ENCODE data around the gene BEX3. TPM values are rescaled to one million over a fixed set of nuclear protein-coding genes. Genes with fewer than 3 reads are reported as not detected.

Gene BEX3
- total RNA-seq, 1 experiment from 2014 or later, result 130 TPM

DNA sequence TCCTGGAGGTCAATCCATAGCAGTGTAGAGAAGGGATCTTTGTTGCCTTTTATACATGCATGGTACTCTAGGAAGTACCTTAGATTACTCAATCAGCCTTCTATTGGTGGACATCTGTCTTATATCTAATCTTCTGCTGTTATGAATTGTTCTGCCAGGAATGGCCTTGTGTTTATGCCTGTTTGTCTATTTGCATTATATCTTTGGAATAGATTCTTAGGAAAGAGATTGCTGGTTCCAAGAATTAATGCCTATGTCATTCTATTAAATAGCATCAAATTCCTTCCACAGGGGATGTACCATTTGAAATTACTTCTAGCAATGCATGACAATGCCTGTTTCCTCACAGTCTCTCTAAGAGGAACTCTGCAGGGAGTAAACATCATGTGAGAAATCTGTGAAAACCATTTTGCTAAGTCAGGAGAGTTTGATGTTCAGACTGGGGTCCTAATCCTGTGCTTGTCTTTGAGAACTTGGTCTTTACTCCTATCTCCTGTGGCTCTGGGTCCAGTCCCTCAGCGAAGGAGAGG lies 42.5 kb downstream of the BEX3 start:
- Histone ChIP-seq H3K27ac (ENCODE audit: low read length) (no peak overlapping the region), H3K79me2 (ENCODE audit: low read length) (no peaks in the 10 kb centered on the region), H3K4me1 (ENCODE audit: insufficient read depth, low read length) (no peaks in the 10 kb centered on the region), H3K27me3 (ENCODE audit: low read length) (no peaks in the 10 kb centered on the region), H3K9ac (ENCODE audit: low read length) (no peak overlapping the region), H3K4me3 (ENCODE audit: low read length) (no peak overlapping the region), H2AFZ (ENCODE audit: low read length) (no peak overlapping the region), H4K20me1 (ENCODE audit: low read length) (no peaks in the 10 kb centered on the region), H3F3A (ENCODE audit: low read length, unreplicated experiment) (no peaks in the 10 kb centered on the region), H3K9me2 (replicated peaks; ENCODE audit: low read length) (no peaks in the 10 kb centered on the region), H3K36me3 (ENCODE audit: low read depth, low read length) (no peaks in the 10 kb centered on the region), H3K4me2 (ENCODE audit: low read length) (no peak overlapping the region), H3K9me3 (ENCODE audit: low read length) (no peaks in the 10 kb centered on the region)
- POLR2A ChIA-PET (ENCODE audit: unreplicated experiment), result no interaction called here
- ATAC-seq (no peak), DNase-seq (no peak)
- TF ChIP-seq EZH2phosphoT487 (IDR thresholded peaks at IDR 0.05; ENCODE audit: borderline replicate concordance, low read length) (no peak), EZH2 (IDR thresholded peaks at IDR 0.05; ENCODE audit: low read length, unreplicated experiment) (no peak)
- TF ChIP-seq, protein P1, sequence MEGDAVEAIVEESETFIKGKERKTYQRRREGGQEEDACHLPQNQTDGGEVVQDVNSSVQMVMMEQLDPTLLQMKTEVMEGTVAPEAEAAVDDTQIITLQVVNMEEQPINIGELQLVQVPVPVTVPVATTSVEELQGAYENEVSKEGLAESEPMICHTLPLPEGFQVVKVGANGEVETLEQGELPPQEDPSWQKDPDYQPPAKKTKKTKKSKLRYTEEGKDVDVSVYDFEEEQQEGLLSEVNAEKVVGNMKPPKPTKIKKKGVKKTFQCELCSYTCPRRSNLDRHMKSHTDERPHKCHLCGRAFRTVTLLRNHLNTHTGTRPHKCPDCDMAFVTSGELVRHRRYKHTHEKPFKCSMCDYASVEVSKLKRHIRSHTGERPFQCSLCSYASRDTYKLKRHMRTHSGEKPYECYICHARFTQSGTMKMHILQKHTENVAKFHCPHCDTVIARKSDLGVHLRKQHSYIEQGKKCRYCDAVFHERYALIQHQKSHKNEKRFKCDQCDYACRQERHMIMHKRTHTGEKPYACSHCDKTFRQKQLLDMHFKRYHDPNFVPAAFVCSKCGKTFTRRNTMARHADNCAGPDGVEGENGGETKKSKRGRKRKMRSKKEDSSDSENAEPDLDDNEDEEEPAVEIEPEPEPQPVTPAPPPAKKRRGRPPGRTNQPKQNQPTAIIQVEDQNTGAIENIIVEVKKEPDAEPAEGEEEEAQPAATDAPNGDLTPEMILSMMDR (conservative IDR thresholded peaks at IDR 0.05; ENCODE audit: low read depth, low read length), result no peak
- CTCF ChIA-PET, result no interaction called here
- no TSS peak for BruUV-seq (replicated peaks)
- intact Hi-C loops (cut with micrococcal nuclease), result no loop called here

DNA sequence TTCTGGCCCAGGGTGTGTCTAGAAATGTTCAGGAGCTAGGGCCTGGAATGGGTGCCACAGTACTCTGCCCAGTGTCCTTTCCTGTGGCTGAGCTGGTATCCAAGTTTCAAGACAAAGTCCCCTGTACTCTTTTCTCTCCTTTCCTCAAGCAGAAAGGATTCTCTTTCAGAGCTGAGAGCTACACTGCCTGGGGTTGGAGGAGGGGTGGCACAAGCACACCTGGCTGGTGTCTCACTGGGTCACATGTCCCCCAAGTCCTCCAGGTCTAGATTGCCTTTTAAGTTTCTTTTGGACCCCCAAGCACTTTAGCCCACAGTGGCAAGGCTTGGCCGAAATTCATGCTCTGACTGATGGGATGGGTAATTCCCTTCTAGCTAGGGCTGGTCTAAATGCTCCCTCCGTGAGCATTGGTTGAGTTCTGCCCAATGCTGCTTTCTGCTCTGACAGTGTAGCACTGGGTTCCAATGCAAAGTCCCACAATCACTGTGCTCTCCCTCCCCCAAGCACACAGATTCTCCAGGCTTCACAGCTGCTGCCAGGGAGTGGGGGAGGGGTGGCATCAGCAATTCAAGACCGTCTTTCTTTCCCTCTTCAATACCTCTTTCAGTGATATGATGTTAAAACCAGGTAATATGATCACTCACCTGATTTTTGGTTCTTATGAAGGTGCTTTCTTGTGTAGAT lies 47.8 kb downstream of the BEX3 start:
- TF ChIP-seq, protein P1 (conservative IDR thresholded peaks at IDR 0.05; ENCODE audit: low read depth, low read length), result no peak
- TF ChIP-seq EZH2phosphoT487 (IDR thresholded peaks at IDR 0.05; ENCODE audit: borderline replicate concordance, low read length) (no peak), EZH2 (IDR thresholded peaks at IDR 0.05; ENCODE audit: low read length, unreplicated experiment) (no peak)
- Histone ChIP-seq H3K27ac (ENCODE audit: low read length) (no peak overlapping the region), H4K20me1 (ENCODE audit: low read length) (no peaks in the 10 kb centered on the region), H2AFZ (ENCODE audit: low read length) (no peak overlapping the region), H3K36me3 (ENCODE audit: low read depth, low read length) (no peaks in the 10 kb centered on the region), H3K9me2 (replicated peaks; ENCODE audit: low read length) (no peaks in the 10 kb centered on the region), H3K79me2 (ENCODE audit: low read length) (no peaks in the 10 kb centered on the region), H3K4me2 (ENCODE audit: low read length) (no peak overlapping the region), H3K27me3 (ENCODE audit: low read length) (no peaks in the 10 kb centered on the region), H3K4me1 (ENCODE audit: insufficient read depth, low read length) (no peaks in the 10 kb centered on the region), H3K9me3 (ENCODE audit: low read length) (no peaks in the 10 kb centered on the region), H3K4me3 (ENCODE audit: low read length) (no peak overlapping the region), H3F3A (ENCODE audit: low read length, unreplicated experiment) (no peaks in the 10 kb centered on the region), H3K9ac (ENCODE audit: low read length) (no peak overlapping the region)
- CTCF ChIA-PET, result no interaction called here
- BruUV-seq (replicated peaks), result no TSS peak
- intact Hi-C loops (cut with micrococcal nuclease), result no loop called here
- POLR2A ChIA-PET (ENCODE audit: unreplicated experiment), result no interaction called here
- no peak for DNase-seq
- no peak for ATAC-seq

Other genes starting within 250 kb of the BEX3 start
- gene BEX4, start 161.4 kb upstream of the BEX3 start, total RNA-seq (2014; rRNA removed), result 10.9 and 11.5 TPM in 2 replicates
- 41.2 and 42.5 TPM in 2 replicates for gene TCEAL8, start 121.4 kb upstream of the BEX3 start, total RNA-seq (2014; rRNA removed)
- not detected in 2 replicates for gene TCEAL5, start 99.8 kb upstream of the BEX3 start, total RNA-seq (2014; rRNA removed)
- 1.6 and 2.8 TPM in 2 replicates for gene BEX2, start 65.5 kb upstream of the BEX3 start, total RNA-seq (2014; rRNA removed)
- not detected in 2 replicates for gene TCEAL7, start 46.3 kb upstream of the BEX3 start, total RNA-seq (2014; rRNA removed)
- gene TCEAL9, start 20.0 kb upstream of the BEX3 start, total RNA-seq (2014; rRNA removed), result 23.0 and 46.8 TPM in 2 replicates
- gene RAB40A, start 143.0 kb downstream of the BEX3 start, total RNA-seq (2014; rRNA removed), result 0.04 TPM in 1 of 2 replicates, not detected in the other
- 29.8 and 40.8 TPM in 2 replicates for gene TCEAL4, start 209.0 kb downstream of the BEX3 start, total RNA-seq (2014; rRNA removed)
- 18.3 and 21.1 TPM in 2 replicates for gene TCEAL3, start 231.4 kb downstream of the BEX3 start, total RNA-seq (2014; rRNA removed)

Measured in PC-3 (cell line).